Measurements from ENCODE around the gene PCYT1A.
A peak's percentile ranks its signal among the peaks of the same experiment; 100 is the strongest.

PCYT1A gene

GRCh38 chr3:196237203-196237602 is 50.3 kb downstream of the PCYT1A start:
- DNase-seq (ENCODE audit: low read depth, low spot score), result no peak

GRCh38 chr3:196236223-196236622 is 51.3 kb downstream of the PCYT1A start:
- no peak for DNase-seq (ENCODE audit: low read depth, low spot score)

DNA sequence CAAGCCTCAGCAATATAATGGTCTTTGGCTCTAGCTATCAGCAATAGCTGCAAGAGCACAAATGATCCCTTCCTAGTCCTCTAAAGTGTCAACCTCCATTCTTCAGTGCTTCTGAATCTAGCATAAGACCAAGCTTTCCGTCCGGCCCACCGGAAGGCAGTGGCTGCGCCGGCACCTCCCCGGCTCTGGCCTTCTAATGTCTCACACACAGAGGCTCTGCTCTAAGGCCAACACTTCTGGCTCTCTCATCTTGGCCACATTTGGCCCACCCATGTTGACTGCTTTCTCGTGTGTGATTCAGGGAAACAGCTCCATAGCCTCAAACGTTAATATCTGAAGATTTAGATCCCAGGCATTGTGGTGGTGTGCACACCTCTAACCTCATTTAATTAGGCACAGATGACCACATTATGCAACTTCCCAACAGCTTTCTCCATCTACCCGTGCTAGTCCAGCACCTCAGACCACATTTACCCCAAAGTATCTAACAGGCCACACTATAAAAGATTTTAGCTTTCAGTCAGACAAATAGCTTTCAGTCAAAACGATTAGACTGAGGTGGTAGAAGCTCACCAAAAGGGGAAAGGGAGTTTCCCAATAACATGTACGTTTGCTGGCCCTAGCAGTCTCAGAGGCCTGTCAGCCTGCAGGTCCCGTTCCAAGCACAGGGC is 51.9 kb downstream of the PCYT1A start:
- DNase-seq (ENCODE audit: low read depth, low spot score), result no peak

- DNase-seq (ENCODE audit: low read depth, low spot score), result no peak
These were observed 54.7 kb downstream of the PCYT1A start for GRCh38 chr3:196232882-196233251.

DNA sequence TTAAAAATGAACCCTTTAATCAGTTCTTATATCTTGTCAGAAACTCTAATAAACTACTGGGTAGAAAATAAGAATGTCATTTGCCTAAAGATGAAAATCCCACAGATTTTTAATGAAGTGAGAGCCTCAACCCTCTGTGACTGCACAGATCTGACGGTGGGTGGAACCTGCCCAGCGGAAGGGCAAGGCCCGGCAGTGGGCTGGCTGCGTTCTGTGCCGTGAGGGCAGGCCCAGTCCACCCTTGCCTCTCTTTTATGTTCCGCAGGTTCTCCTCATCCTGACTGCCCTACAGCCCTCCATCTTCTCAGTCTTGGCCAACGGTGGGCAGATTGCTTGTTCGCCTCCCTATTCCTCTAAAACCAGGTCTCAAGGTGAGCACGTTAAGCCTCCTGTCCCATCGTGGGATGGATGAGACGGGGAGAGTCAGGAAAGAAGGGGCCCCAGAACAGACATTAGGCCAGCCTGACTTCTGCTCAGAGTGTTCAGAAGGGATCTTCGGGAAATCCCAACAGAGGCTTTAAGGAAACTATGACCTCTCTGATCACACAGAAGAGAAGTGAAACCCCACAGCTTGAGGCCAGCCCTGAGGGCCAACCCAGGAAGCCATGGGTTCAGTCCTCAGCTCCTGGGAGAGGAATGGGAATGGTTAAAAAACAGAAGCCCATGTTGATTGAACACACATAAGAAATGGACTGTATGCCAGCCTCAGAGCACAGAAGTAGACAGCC is 55.2 kb downstream of the PCYT1A start:
- DNase-seq (ENCODE audit: low read depth, low spot score), result no peak

- peak; percentile 80 for DNase-seq (ENCODE audit: low read depth, low spot score)
These were observed 59.7 kb downstream of the PCYT1A start for GRCh38 chr3:196227629-196228493.

DNA sequence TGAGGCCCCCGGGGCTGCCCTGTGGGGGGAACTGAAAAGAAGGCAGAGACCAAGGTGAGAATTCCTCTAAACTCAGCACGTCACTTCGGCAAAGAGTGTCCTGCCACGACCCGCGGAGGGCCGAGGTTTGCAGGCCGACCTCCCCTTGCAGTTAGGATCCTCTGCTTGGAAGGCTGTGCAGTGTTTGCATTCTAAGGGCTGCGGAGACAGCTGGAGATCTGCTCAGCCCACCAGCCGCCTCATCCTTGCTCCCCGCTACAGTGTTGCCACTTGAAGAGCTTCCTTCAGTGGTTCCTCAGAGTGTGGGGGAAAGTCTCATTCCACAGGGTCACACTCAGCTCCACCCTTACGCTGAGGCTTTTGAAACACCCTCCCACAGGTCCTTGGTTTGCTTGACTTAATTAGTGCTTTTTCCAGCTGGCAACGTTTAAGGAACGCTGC is 60.4 kb downstream of the PCYT1A start:
- peak; percentile 42 for DNase-seq (ENCODE audit: low read depth, low spot score)

DNA sequence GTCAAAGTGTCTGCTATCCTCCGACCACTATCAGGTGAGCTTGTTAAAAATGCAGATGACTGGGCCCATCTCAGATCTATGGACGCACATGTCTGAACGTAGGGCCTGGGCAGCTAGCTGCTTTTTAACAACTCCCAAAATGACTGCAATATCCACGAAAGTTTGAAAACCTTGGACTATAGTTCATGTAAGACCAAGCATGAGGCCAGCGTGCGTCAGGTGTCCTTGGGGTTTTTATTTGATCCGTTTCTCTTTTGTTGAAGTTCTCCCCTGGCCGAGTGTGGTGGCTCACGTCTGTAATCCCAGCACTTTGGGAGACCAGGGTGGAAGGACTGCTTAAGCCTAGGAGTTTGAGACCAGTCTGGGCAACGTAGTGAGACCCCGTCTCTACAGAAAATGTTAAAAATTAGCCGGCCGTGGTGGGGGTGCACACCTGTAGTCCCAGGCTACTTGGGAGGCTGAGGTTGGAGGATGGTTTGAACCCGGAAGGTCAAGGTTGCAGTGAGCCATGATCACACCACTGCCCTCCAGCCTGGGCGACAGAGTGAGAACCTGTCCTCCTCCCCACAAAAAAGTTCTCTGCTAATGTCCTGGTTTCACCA is 61.7 kb downstream of the PCYT1A start:
- no peak for DNase-seq (ENCODE audit: low read depth, low spot score)

DNA sequence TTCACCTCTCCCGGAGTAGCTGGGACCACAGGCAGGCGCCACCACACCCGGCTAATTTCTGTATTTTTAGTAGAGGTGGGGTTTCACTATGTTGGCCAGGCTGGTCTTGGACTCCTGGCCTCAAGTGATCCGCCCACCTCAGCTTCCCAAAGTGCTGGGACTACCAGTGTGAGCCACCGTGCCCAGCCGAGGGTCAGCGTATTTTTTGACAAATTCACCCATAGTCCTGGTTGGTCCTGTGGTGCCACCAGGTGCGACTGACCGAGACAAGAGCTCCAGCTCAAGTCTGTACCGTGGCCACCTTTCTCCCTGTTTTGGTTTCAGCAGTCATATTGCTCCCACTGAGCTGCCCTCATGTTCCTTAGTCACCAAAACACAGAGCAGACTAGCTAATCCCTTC is 62.4 kb downstream of the PCYT1A start:
- DNase-seq (ENCODE audit: low read depth, low spot score), result no peak

DNA sequence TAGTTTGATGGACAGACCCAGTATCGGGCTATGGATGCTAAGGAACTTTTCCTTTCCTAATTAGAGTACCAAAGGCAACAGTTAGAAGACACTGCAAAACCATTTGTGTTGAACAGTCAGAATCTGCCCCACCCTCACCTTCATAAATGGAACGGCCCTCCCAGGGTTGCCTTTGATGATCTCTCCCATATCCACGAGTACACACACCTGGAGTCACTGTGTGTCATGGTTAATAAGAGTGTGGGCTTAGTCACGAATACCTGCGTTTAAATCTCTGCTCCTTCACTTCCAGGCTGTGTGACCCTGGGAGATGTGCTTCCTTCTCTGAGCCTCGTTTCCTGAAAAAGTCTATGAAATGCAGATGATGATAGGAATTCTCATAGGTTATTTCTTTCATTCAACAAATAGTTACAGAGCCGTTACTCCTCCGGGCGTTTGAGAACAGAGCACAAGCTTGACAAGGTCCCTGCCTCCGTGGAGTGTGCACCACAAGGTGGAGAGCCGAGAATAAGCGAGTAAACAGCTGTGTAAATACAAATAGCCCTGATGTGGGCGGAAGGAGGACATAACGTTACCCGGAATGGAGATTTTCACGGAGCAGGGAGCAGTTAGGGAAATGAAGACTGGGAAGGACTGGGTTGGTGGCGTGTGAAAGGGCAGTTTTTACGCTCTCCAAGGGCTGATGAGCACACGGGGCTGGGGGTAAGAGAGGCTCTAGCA is 64.5 kb downstream of the PCYT1A start:
- no peak for DNase-seq (ENCODE audit: low read depth, low spot score)

DNA sequence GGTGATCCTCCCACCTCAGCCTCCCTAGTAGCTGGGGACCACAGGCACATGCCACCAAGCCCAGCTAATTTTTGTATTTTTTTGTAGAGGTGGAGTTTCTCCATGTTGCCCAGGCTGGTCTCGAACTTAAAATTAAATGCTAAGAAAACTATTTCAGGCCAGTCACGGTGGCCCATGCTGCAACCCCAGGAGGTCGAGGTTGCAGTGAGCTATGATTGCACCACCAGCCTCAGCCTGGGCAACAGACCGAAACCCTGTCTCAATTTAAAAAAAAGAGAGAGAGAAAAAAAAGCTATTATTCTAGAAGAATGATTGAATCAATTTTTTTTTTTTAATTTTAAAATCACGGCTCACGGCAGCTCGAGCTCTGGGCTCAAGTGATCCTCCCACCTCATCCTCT is 66.5 kb downstream of the PCYT1A start:
- DNase-seq (ENCODE audit: low read depth, low spot score), result no peak

- DNase-seq (ENCODE audit: low read depth, low spot score), result no peak
These were observed 66.9 kb downstream of the PCYT1A start for GRCh38 chr3:196220587-196220986.

DNA sequence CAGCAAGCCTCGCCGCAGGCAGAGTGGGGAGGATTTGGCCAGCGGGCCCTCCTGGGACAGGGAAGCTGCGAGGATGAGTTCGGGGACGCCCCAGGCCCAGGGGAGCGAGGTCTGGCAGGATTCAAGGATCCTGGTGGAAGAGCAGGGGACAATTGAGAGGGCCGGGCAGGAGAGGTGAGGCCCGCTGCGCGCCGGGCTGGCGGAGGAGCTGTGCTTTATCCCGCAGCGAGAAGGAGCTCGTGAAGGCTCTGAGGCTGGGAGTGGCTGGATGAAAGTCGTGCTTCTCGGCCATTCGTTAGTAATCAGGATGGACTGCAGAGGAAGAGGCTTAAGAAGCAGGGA is 67.6 kb downstream of the PCYT1A start:
- DNase-seq (ENCODE audit: low read depth, low spot score), result peak; percentile 79

DNA sequence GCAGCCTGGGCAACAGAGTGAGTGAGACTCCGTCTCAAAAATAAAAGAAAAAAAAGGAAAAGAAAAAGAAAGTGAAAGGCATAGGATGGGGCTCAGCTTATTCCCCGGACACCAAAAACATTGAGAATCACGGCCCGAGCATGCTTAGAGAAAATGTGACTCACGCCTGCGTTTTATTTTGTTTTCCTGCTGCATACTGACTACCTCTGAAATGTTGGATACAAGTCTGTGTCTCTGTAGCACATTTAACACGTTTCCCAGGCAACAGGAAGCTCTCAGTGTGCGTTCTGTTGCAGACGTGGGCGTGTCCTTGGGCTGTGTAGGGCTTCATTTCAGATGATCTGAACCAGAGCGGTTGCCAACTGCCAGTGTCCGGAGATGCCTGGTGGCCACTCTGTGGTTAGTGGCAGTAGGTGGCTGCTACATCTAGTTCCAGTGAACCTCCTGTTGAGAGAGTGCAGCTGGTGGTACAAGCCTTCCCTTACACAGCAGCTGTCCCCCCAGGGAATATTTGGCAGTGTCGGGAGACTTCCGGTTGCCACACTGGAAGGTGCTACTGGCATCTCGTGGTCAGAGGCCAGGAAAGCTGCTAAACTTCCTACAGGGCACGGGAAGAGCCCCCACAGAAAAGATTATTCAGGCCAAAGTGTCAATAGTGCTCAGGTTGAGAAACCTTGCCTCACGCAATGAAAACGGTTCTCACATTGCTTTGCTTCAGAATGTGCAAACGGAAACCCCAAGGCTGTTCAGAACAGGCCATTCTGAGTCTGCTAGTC is 68.1 kb downstream of the PCYT1A start:
- peak; percentile 68 for DNase-seq (ENCODE audit: low read depth, low spot score)

DNA sequence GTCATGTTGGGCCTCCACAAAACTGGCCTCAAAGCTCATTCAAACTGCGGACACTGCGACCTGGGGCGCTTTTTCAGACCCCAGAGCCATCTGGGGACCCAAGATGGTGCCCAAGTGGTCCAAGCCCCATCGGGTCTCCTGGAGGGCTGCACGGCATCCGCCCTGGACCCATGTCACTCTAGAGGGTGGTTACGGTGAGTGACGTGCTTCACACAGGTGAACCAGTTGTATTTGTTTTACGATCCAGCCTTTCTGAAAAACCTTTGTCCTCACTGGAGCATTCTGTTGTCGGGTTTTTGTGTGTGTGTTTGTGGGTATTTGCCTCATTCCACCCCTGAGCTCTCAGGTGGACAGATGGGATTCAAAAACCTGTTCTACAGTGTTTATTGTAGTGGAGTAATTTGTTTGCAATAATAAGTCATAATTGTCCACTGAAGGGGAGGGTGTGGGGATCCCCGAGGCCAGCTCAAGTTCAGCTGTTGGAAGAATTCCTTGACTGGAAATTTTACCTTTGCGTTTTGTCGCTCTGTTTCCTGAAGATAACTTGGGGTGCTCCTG is 69.3 kb downstream of the PCYT1A start:
- DNase-seq (ENCODE audit: low read depth, low spot score), result no peak

- DNase-seq (ENCODE audit: low read depth, low spot score), result no peak
These were observed 70.0 kb downstream of the PCYT1A start for GRCh38 chr3:196217307-196218154.

DNA sequence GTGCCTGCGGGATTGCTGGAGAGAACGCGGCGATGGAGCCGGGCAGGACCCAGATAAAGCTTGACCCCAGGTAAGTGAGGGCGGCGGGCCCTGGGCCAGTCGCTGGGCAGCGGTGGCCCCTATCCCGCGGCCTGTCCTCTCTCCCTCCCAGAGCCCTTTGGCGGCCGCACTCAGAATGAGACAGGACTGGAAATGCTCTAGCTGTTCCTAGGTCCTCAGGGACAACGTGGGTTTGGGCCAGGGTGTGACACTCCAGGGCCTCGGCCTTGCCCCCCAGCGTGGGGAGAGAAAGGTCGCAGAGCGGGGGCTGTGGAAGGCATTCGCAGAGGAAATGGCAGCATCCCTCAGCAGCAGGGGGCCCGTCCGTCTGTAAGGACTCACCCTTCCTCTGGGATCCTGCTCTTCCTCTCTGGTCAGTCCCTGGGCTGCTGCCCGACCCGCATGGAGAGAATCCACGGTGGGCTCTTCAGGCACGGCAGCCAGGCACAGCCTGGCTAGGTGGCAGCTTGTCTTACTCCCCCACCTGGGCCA is 70.8 kb downstream of the PCYT1A start:
- DNase-seq (ENCODE audit: low read depth, low spot score), result no peak

GRCh38 chr3:196216089-196216564 is 71.4 kb downstream of the PCYT1A start, which contains the start of gene SLC51A:
Gene SLC51A (plus strand): TSS chr3:196216534. CDS start chr3:196216713, 179 bp downstream.
- DNase-seq (ENCODE audit: low read depth, low spot score), result no peak

DNA sequence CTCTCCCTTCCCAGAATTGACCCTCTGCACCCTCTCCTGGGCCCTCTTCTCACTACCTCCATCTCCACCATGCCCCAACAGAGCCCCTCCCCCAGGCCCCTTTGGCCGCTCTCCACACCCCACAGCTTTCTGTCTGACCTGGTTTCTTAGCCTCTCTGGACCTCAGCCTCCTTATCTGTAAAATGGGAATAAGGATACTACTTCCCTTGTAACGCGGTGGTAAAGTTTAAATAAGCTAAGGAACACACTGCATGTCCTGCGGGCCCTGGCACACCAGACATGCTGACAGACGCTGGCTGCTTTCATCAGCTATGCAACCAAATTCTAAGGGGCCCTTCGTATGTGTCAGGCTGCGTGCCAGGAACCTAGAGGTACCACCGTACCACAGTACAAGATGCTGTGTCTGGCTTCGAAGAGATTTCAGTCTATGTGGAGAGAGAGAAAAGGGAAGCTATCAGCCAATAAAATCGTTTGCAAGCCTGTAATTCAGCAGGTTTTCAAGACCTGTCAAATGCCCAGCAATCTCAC is 72.0 kb downstream of the PCYT1A start:
- DNase-seq (ENCODE audit: low read depth, low spot score), result no peak

Measured in ELF-1 (cell line).